Suprapubic skin (tissue), 4 donors: ENCODE data around the gene MGAT5. TPM values are rescaled to one million over a fixed set of nuclear protein-coding genes. Genes with fewer than 3 reads are reported as not detected.

Experiments used
- DNase-seq, 2 donors: peaks; one replicate each; pipeline ENCODE4 v3.0.0-alpha.2; 2019; ENCODE audit warnings: low spot score in 2 of 2
- H3K27ac ChIP-seq: fragments of 200-600 bp; sonication (generic); one replicate; pipeline ENCODE4 v1.5.1; 2019
- H3K27me3 ChIP-seq: fragments of 200-600 bp; sonication (generic); one replicate; pipeline ENCODE4 v1.5.1; 2019
- H3K36me3 ChIP-seq: fragments of 200-600 bp; sonication (generic); one replicate; pipeline ENCODE4 v1.5.1; 2019
- H3K4me1 ChIP-seq: fragments of 200-600 bp; sonication (generic); one replicate; pipeline ENCODE4 v1.5.1; 2019
- H3K4me3 ChIP-seq: fragments of 200-600 bp; sonication (generic); one replicate; pipeline ENCODE4 v1.5.1; 2019; ENCODE audit warnings: mild to moderate bottlenecking
- H3K9me3 ChIP-seq: fragments of 200-600 bp; sonication (generic); one replicate; pipeline ENCODE4 v1.5.1; 2019
- CTCF ChIP-seq, 2 donors: fragments of 200-600 bp in 1 of 2; fragments of 450-650 bp in 1 of 2; sonication (generic) in 1 of 2; IDR thresholded peaks; one replicate each; pipeline ENCODE4 v1.5.1; 2016 to 2019; ENCODE audit warnings: antibody characterized with exemption in 2 of 2, mild to moderate bottlenecking in 1 of 2, moderate library complexity in 1 of 2
- EP300 ChIP-seq: sonication (generic); formaldehyde crosslinking; IDR thresholded peaks from one replicate; pipeline ENCODE4 v1.6.1; 2017; ENCODE audit warnings: antibody characterized with exemption
- POLR2A ChIP-seq, 2 donors: fragments of 450-650 bp; IDR thresholded peaks; one replicate each; pipeline ENCODE4 v1.6.1; 2017; ENCODE audit warnings: antibody characterized with exemption in 2 of 2, mild to moderate bottlenecking in 2 of 2, moderate library complexity in 2 of 2
- POLR2AphosphoS5 ChIP-seq, 3 donors: sonication (generic); formaldehyde crosslinking; IDR thresholded peaks; one replicate each; pipeline ENCODE4 v1.6.1; 2017; ENCODE audit warnings: antibody characterized with exemption in 3 of 3
- WGBS: methylation state at CpG from one replicate; pipeline ENCODE4 v1.1.5; 2018; 5-methylcytosine and 5-hydroxymethylcytosine counted together
- total RNA-seq, 4 donors: library from RNA; depleted of rRNA; stranded (reverse); fragments of >200 nt; gene quantifications; one replicate each; pipeline ENCODE4 v1.1.0, GENCODE V29; 2016

The MGAT5 gene
- total RNA-seq, 4 donors from 2014 or later = 16.9 to 42.1 (median 32.9) TPM

- Histone ChIP-seq H3K27me3 (no peaks in the 10 kb centered on the region), H3K27ac (no peak overlapping the region), H3K9me3 (no peaks in the 10 kb centered on the region), H3K4me3 (no peak overlapping the region), H3K4me1 (peaks cover 6% of the 10 kb centered on the region), H3K36me3 (peaks cover 5% of the 10 kb centered on the region)
- TF ChIP-seq EP300 (no peak), POLR2AphosphoS5 (IDR thresholded peaks at IDR 0.05) (no peak), POLR2A (IDR thresholded peaks at IDR 0.05) (no peak), CTCF (IDR thresholded peaks at IDR 0.05) (no peak)
- DNase-seq = no peak
- WGBS = 73% methylated on average over 8 of the region's 8 CpGs
Measured at GRCh38 chr2:134338208-134338607, 84.3 kb downstream of the MGAT5 start.

GRCh38 chr2:134341476-134341875, 87.6 kb downstream of the MGAT5 start:
- peaks cover 3% of the 10 kb centered on the region for H3K4me1 ChIP-seq
- no peaks in the 10 kb centered on the region for H3K9me3 ChIP-seq
- 90% methylated on average over 3 of the region's 3 CpGs for WGBS
- no peak overlapping the region for H3K4me3 ChIP-seq
- no peaks in the 10 kb centered on the region for H3K27me3 ChIP-seq
- DNase-seq = no peak
- no peak overlapping the region for H3K27ac ChIP-seq
- peaks cover 5% of the 10 kb centered on the region for H3K36me3 ChIP-seq
- TF ChIP-seq CTCF (IDR thresholded peaks at IDR 0.05) = no peak
- TF ChIP-seq EP300 = no peak

- DNase-seq = no peak
- Histone ChIP-seq H3K9me3 (no peaks in the 10 kb centered on the region), H3K27ac (no peak overlapping the region), H3K27me3 (no peaks in the 10 kb centered on the region), H3K36me3 (peaks cover 5% of the 10 kb centered on the region), H3K4me1 (no peaks in the 10 kb centered on the region), H3K4me3 (no peak overlapping the region)
- no peak for TF ChIP-seq EP300
- TF ChIP-seq CTCF (IDR thresholded peaks at IDR 0.05) = no peak
- no peak for TF ChIP-seq POLR2AphosphoS5 (IDR thresholded peaks at IDR 0.05)
- no peak for TF ChIP-seq POLR2A (IDR thresholded peaks at IDR 0.05)
- WGBS = 95% methylated on average over 9 of the region's 9 CpGs
Measured at GRCh38 chr2:134344954-134345697, 91.3 kb downstream of the MGAT5 start.

- WGBS = 93% methylated on average over 4 of the region's 4 CpGs
Measured at GRCh38 chr2:134346141-134346540, 92.3 kb downstream of the MGAT5 start.

More at GRCh38 chr2:134346141-134346540, 92.3 kb downstream of the MGAT5 start:
- no peaks in the 10 kb centered on the region for H3K4me1 ChIP-seq
- H3K27me3 ChIP-seq = no peaks in the 10 kb centered on the region
- H3K9me3 ChIP-seq = no peaks in the 10 kb centered on the region
- no peak for DNase-seq
- peaks cover 10% of the 10 kb centered on the region for H3K36me3 ChIP-seq
- H3K4me3 ChIP-seq = no peak overlapping the region
- no peak for TF ChIP-seq POLR2A (IDR thresholded peaks at IDR 0.05)
- no peak for TF ChIP-seq POLR2AphosphoS5 (IDR thresholded peaks at IDR 0.05)
- no peak for TF ChIP-seq EP300
- no peak for TF ChIP-seq CTCF (IDR thresholded peaks at IDR 0.05)
- H3K27ac ChIP-seq = no peak overlapping the region
